Breast epithelium (tissue), 3 donors: Measurements from ENCODE around the gene LDLRAP1.

Experiments used
- POLR2A ChIP-seq: fragments of 450-650 bp; IDR thresholded peaks from one replicate; pipeline ENCODE4 v1.6.1; 2016; ENCODE audit warnings: antibody characterized with exemption, mild to moderate bottlenecking, moderate library complexity
- TF ChIP-seq, protein P1 (sequence below), 3 donors: fragments of 450-650 bp; IDR thresholded peaks; one replicate each; pipeline ENCODE4 v1.5.1; 2016 to 2017; ENCODE audit warnings: antibody characterized with exemption in 3 of 3, mild to moderate bottlenecking in 3 of 3, moderate library complexity in 3 of 3

DNA sequence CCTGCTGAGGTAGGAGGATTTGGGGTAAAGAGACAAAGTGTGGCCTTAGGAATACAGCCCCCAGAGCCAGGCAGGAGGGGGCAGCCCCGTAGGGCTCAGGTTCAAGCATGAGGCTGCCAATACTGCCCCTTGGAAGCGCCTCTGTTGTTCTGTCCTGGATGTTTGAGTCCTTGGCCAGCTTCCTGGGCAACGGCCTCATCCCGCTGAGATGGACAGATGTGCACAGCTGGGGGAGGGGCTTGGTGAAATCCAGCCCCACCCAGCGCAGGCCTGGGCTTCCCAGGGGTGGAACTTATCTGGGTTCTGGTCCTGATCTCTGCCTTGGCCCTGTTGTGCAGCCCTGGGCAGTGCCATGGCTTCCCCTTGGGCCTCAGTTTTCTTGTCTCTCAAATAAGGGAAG lies 38.4 kb downstream of the LDLRAP1 start:
- TF ChIP-seq, protein P1, sequence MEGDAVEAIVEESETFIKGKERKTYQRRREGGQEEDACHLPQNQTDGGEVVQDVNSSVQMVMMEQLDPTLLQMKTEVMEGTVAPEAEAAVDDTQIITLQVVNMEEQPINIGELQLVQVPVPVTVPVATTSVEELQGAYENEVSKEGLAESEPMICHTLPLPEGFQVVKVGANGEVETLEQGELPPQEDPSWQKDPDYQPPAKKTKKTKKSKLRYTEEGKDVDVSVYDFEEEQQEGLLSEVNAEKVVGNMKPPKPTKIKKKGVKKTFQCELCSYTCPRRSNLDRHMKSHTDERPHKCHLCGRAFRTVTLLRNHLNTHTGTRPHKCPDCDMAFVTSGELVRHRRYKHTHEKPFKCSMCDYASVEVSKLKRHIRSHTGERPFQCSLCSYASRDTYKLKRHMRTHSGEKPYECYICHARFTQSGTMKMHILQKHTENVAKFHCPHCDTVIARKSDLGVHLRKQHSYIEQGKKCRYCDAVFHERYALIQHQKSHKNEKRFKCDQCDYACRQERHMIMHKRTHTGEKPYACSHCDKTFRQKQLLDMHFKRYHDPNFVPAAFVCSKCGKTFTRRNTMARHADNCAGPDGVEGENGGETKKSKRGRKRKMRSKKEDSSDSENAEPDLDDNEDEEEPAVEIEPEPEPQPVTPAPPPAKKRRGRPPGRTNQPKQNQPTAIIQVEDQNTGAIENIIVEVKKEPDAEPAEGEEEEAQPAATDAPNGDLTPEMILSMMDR (IDR thresholded peaks at IDR 0.05) = no peak
- TF ChIP-seq POLR2A = no peak
